HEK293 (cell line): ENCODE measurements around the gene HOXA6.

Experiments used
- HOXA7 ChIP-seq: sonication (generic); formaldehyde crosslinking; IDR thresholded peaks from 2 replicates; pipeline ENCODE4 v1.8.1; 2022; ENCODE audit warnings: missing genetic modification reagents, borderline replicate concordance
- IKZF3 ChIP-seq: fragments of 450-650 bp; IDR thresholded peaks from 2 replicates; pipeline ENCODE4 v1.5.0; 2018; ENCODE audit warnings: missing biosample characterization, mild to moderate bottlenecking, missing genetic modification characterization, moderate library complexity
- KLF16 ChIP-seq: fragments of 450-650 bp; formaldehyde crosslinking; IDR thresholded peaks from 2 replicates; pipeline ENCODE4 v1.5.1; 2017; ENCODE audit warnings: missing biosample characterization, missing genetic modification characterization
- MYNN ChIP-seq: fragments of 450-650 bp; formaldehyde crosslinking; IDR thresholded peaks from 2 replicates; pipeline ENCODE4 v1.5.1; 2016; ENCODE audit warnings: missing biosample characterization, missing genetic modification characterization, borderline replicate concordance
- SETDB1 ChIP-seq: IDR thresholded peaks from one replicate; pipeline ENCODE4 v1.6.1; 2017; ENCODE audit warnings: mild to moderate bottlenecking, low read length, moderate library complexity, mixed read lengths; ENCODE audit not compliant: insufficient read length
- SP7 ChIP-seq: fragments of 450-650 bp; formaldehyde crosslinking; IDR thresholded peaks from 2 replicates; pipeline ENCODE4 v1.5.1; 2016; ENCODE audit warnings: missing biosample characterization, missing genetic modification characterization
- TCF7L2 ChIP-seq: IDR thresholded peaks from 2 replicates; pipeline ENCODE4 v1.6.1; 2011; ENCODE audit warnings: low read depth, mild to moderate bottlenecking, inconsistent platforms, low read length, moderate library complexity, borderline replicate concordance
- WT1 ChIP-seq: fragments of 450-650 bp; formaldehyde crosslinking; IDR thresholded peaks from 2 replicates; pipeline ENCODE4 v1.5.1; 2016; ENCODE audit warnings: missing biosample characterization, missing genetic modification characterization
- ZBTB17 ChIP-seq: fragments of 450-650 bp; formaldehyde crosslinking; IDR thresholded peaks from 2 replicates; pipeline ENCODE4 v1.5.1; 2016; ENCODE audit warnings: missing biosample characterization, missing genetic modification characterization
- ZBTB20 ChIP-seq: fragments of 450-650 bp; formaldehyde crosslinking; IDR thresholded peaks from 2 replicates; pipeline ENCODE4 v1.5.1; 2016; ENCODE audit warnings: missing biosample characterization, missing genetic modification characterization
- ZFP37 ChIP-seq: fragments of 450-650 bp; formaldehyde crosslinking; IDR thresholded peaks from 2 replicates; pipeline ENCODE4 v1.5.1; 2016; ENCODE audit warnings: missing biosample characterization, missing genetic modification characterization
- ZNF2 ChIP-seq: fragments of 450-650 bp; formaldehyde crosslinking; IDR thresholded peaks from 2 replicates; pipeline ENCODE4 v1.5.1; 2016; ENCODE audit warnings: missing biosample characterization, missing genetic modification characterization
- ZNF214 ChIP-seq: fragments of 450-650 bp; formaldehyde crosslinking; IDR thresholded peaks from 2 replicates; pipeline ENCODE4 v1.5.1; 2017; ENCODE audit warnings: missing biosample characterization, mild to moderate bottlenecking, missing genetic modification characterization, borderline replicate concordance
- ZNF23 ChIP-seq: fragments of 450-650 bp; formaldehyde crosslinking; IDR thresholded peaks from 2 replicates; pipeline ENCODE4 v1.5.1; 2016; ENCODE audit warnings: missing biosample characterization, missing genetic modification characterization, borderline replicate concordance
- ZNF404 ChIP-seq: fragments of 450-650 bp; formaldehyde crosslinking; IDR thresholded peaks from 2 replicates; pipeline ENCODE4 v1.5.1; 2017; ENCODE audit warnings: missing biosample characterization, missing genetic modification characterization
- ZNF501 ChIP-seq: fragments of 450-650 bp; formaldehyde crosslinking; IDR thresholded peaks from 2 replicates; pipeline ENCODE4 v1.5.1; 2016; ENCODE audit warnings: missing biosample characterization, missing genetic modification characterization
- ZNF654 ChIP-seq: fragments of 450-650 bp; formaldehyde crosslinking; IDR thresholded peaks from 2 replicates; pipeline ENCODE4 v1.5.1; 2016; ENCODE audit warnings: low read depth, missing biosample characterization, missing genetic modification characterization
- ZNF830 ChIP-seq: fragments of 450-650 bp; IDR thresholded peaks from 2 replicates; pipeline ENCODE4 v1.5.0; 2018; ENCODE audit warnings: missing biosample characterization, missing genetic modification characterization, low read depth, mild to moderate bottlenecking, moderate library complexity
- ZNF837 ChIP-seq: fragments of 450-650 bp; formaldehyde crosslinking; IDR thresholded peaks from 2 replicates; pipeline ENCODE4 v1.5.1; 2016; ENCODE audit warnings: missing biosample characterization, missing genetic modification characterization
- ZXDB ChIP-seq: fragments of 450-650 bp; formaldehyde crosslinking; IDR thresholded peaks from 2 replicates; pipeline ENCODE4 v1.5.1; 2016; ENCODE audit warnings: missing biosample characterization, missing genetic modification characterization
- TF ChIP-seq, protein P1 (sequence below): fragments of 450-650 bp; formaldehyde crosslinking; IDR thresholded peaks from 2 replicates; pipeline ENCODE4 v1.5.1; 2017; ENCODE audit warnings: missing biosample characterization, missing genetic modification characterization
- TF ChIP-seq, protein P2 (sequence below): fragments of 450-650 bp; formaldehyde crosslinking; IDR thresholded peaks from 2 replicates; pipeline ENCODE4 v1.5.1; 2016; ENCODE audit warnings: missing biosample characterization, missing genetic modification characterization
- TF ChIP-seq, protein P3 (sequence below): fragments of 450-650 bp; formaldehyde crosslinking; optimal IDR thresholded peaks from 2 replicates; pipeline ENCODE3; 2016; ENCODE audit warnings: missing biosample characterization, mild to moderate bottlenecking, missing genetic modification characterization
- TF ChIP-seq, protein P4 (sequence below): fragments of 450-650 bp; formaldehyde crosslinking; IDR thresholded peaks from 2 replicates; pipeline ENCODE4 v1.5.1; 2016; ENCODE audit warnings: missing biosample characterization, missing genetic modification characterization
- TF ChIP-seq, protein P5 (sequence below): fragments of 450-650 bp; formaldehyde crosslinking; IDR thresholded peaks from 2 replicates; pipeline ENCODE4 v1.5.1; 2016; ENCODE audit warnings: missing biosample characterization, missing genetic modification characterization
- TF ChIP-seq, protein P6 (sequence below): fragments of 450-650 bp; formaldehyde crosslinking; IDR thresholded peaks from 2 replicates; pipeline ENCODE4 v1.5.1; 2016; ENCODE audit warnings: missing biosample characterization, missing genetic modification characterization
- TF ChIP-seq, protein P7 (sequence below): fragments of 450-650 bp; formaldehyde crosslinking; IDR thresholded peaks from 2 replicates; pipeline ENCODE4 v1.5.1; 2017; ENCODE audit warnings: missing biosample characterization, missing genetic modification characterization

HOXA6 gene

DNA sequence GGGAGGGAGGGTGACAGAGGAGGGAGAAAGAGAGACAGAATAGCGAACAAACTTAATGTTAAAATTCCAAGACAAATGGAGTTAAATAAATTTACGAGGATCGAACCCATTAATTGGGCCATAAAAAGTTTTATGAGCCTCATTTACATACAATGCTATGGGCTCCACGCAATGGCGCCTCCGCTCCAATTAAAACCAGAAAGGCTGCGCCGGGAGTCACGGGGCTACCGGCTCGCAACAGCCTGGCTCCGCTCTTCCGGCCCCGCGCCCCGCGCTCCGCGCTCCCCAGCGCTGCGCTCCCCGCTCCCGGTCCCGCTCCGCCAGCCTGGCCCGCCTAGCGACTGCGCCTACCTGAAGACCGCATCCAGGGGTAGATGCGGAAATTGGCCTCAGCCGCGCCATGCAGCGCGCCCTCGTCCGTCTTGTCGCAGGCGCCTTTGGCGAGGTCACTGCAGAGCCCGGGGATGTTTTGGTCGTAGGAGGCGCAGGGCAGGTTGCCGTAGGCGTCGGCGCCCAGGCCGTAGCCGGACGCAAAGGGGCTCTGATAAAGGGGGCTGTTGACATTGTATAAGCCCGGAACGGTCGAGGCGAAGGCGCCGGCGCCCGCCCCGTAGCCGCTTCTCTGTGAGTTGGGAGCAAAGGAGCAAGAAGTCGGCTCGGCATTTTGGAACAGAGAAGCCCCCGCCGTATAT is 8.4 kb upstream of the HOXA6 start (continued):
- TF ChIP-seq, protein P1, sequence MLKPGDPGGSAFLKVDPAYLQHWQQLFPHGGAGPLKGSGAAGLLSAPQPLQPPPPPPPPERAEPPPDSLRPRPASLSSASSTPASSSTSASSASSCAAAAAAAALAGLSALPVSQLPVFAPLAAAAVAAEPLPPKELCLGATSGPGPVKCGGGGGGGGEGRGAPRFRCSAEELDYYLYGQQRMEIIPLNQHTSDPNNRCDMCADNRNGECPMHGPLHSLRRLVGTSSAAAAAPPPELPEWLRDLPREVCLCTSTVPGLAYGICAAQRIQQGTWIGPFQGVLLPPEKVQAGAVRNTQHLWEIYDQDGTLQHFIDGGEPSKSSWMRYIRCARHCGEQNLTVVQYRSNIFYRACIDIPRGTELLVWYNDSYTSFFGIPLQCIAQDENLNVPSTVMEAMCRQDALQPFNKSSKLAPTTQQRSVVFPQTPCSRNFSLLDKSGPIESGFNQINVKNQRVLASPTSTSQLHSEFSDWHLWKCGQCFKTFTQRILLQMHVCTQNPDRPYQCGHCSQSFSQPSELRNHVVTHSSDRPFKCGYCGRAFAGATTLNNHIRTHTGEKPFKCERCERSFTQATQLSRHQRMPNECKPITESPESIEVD (tag by site-specific recombination), result peak; percentile 71
- TF ChIP-seq, protein P2, sequence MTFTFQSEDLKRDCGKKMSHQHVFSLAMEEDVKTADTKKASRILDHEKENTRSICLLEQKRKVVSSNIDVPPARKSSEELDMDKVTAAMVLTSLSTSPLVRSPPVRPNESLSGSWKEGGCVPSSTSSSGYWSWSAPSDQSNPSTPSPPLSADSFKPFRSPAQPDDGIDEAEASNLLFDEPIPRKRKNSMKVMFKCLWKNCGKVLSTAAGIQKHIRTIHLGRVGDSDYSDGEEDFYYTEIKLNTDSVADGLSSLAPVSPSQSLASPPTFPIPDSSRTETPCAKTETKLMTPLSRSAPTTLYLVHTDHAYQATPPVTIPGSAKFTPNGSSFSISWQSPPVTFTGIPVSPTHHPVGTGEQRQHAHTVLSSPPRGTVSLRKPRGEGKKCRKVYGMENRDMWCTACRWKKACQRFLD (tag by site-specific recombination), result no peak
- TF ChIP-seq KLF16 (tag by site-specific recombination) (no peak), ZBTB20 (tag by site-specific recombination) (peak; percentile 74), MYNN (tag by site-specific recombination) (no peak), ZNF837 (tag by site-specific recombination) (no peak), ZXDB (tag by site-specific recombination) (peak; percentile 48; the same call in 1 of the 2 replicates), ZNF404 (no peak), ZNF214 (tag by site-specific recombination) (no peak), ZNF501 (tag by site-specific recombination) (no peak; the same call in 1 of the 2 replicates), ZFP37 (tag by site-specific recombination) (peak; percentile 51), ZNF2 (tag by site-specific recombination) (peak; percentile 13; the same call in 1 of the 2 replicates), WT1 (tag by site-specific recombination) (peak; percentile 51; the same call in 1 of the 2 replicates), ZBTB17 (peak; percentile 63), HOXA7 (CRISPR knock-in tag) (no peak), SP7 (peak; percentile 23; the same call in 1 of the 2 replicates), ZNF830 (tag by site-specific recombination) (no peak), ZNF654 (no peak), IKZF3 (no peak), ZNF23 (tag by site-specific recombination) (no peak), SETDB1 (no peak), TCF7L2 (no peak)
- TF ChIP-seq, protein P3, sequence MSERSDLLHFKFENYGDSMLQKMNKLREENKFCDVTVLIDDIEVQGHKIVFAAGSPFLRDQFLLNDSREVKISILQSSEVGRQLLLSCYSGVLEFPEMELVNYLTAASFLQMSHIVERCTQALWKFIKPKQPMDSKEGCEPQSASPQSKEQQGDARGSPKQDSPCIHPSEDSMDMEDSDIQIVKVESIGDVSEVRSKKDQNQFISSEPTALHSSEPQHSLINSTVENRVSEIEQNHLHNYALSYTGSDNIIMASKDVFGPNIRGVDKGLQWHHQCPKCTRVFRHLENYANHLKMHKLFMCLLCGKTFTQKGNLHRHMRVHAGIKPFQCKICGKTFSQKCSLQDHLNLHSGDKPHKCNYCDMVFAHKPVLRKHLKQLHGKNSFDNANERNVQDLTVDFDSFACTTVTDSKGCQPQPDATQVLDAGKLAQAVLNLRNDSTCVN (tag by site-specific recombination), result peak; percentile 90
- TF ChIP-seq, protein P4, sequence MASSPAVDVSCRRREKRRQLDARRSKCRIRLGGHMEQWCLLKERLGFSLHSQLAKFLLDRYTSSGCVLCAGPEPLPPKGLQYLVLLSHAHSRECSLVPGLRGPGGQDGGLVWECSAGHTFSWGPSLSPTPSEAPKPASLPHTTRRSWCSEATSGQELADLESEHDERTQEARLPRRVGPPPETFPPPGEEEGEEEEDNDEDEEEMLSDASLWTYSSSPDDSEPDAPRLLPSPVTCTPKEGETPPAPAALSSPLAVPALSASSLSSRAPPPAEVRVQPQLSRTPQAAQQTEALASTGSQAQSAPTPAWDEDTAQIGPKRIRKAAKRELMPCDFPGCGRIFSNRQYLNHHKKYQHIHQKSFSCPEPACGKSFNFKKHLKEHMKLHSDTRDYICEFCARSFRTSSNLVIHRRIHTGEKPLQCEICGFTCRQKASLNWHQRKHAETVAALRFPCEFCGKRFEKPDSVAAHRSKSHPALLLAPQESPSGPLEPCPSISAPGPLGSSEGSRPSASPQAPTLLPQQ (tag by site-specific recombination), result no peak
- TF ChIP-seq, protein P5, sequence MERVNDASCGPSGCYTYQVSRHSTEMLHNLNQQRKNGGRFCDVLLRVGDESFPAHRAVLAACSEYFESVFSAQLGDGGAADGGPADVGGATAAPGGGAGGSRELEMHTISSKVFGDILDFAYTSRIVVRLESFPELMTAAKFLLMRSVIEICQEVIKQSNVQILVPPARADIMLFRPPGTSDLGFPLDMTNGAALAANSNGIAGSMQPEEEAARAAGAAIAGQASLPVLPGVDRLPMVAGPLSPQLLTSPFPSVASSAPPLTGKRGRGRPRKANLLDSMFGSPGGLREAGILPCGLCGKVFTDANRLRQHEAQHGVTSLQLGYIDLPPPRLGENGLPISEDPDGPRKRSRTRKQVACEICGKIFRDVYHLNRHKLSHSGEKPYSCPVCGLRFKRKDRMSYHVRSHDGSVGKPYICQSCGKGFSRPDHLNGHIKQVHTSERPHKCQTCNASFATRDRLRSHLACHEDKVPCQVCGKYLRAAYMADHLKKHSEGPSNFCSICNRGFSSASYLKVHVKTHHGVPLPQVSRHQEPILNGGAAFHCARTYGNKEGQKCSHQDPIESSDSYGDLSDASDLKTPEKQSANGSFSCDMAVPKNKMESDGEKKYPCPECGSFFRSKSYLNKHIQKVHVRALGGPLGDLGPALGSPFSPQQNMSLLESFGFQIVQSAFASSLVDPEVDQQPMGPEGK, result no peak
- TF ChIP-seq, protein P6, sequence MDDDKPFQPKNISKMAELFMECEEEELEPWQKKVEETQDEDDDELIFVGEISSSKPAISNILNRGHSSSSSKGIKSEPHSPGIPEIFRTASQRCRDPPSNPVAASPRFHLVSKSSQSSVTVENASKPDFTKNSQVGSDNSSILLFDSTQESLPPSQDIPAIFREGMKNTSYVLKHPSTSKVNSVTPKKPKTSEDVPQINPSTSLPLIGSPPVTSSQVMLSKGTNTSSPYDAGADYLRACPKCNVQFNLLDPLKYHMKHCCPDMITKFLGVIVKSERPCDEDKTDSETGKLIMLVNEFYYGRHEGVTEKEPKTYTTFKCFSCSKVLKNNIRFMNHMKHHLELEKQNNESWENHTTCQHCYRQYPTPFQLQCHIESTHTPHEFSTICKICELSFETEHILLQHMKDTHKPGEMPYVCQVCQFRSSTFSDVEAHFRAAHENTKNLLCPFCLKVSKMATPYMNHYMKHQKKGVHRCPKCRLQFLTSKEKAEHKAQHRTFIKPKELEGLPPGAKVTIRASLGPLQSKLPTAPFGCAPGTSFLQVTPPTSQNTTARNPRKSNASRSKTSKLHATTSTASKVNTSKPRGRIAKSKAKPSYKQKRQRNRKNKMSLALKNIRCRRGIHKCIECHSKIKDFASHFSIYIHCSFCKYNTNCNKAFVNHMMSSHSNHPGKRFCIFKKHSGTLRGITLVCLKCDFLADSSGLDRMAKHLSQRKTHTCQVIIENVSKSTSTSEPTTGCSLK (tag by site-specific recombination), result no peak
- TF ChIP-seq, protein P7, sequence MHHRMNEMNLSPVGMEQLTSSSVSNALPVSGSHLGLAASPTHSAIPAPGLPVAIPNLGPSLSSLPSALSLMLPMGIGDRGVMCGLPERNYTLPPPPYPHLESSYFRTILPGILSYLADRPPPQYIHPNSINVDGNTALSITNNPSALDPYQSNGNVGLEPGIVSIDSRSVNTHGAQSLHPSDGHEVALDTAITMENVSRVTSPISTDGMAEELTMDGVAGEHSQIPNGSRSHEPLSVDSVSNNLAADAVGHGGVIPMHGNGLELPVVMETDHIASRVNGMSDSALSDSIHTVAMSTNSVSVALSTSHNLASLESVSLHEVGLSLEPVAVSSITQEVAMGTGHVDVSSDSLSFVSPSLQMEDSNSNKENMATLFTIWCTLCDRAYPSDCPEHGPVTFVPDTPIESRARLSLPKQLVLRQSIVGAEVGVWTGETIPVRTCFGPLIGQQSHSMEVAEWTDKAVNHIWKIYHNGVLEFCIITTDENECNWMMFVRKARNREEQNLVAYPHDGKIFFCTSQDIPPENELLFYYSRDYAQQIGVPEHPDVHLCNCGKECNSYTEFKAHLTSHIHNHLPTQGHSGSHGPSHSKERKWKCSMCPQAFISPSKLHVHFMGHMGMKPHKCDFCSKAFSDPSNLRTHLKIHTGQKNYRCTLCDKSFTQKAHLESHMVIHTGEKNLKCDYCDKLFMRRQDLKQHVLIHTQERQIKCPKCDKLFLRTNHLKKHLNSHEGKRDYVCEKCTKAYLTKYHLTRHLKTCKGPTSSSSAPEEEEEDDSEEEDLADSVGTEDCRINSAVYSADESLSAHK, result peak; percentile 53; the same call in 1 of the 2 replicates
